ENCODE data around the gene PTGFRN. TPM values are rescaled to one million over a fixed set of nuclear protein-coding genes. Genes with fewer than 3 reads are reported as not detected.

The PTGFRN gene
- total and polyA plus RNA-seq, 9 donors: 22.9 to 106 (median 65.8) TPM

DNA sequence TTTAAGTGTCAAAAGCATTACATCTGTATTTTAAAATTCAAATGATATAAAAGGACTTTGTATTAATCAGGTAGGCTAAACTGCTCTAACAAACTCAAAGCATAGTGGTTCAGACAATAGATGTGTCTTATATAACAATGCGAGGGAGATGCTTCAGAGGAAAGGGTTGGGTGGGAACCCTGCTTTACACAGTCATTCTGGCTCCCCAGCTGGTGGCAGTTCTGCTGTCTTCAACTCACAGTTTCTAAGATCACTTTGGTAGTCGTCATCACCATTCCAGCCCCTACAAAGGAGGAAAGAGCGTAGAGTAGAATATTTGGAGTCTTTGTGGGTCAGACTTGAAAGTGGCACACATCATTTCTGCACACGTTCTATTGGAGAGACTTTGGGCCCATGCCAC is 4.2 kb downstream of the PTGFRN start:
- Histone ChIP-seq H3K36me3 (no peaks in the 10 kb centered on the region), H3K4me3 (no peak overlapping the region), H3K9me3 (no peaks in the 10 kb centered on the region), H3K4me1 (ENCODE audit: insufficient read depth) (peaks cover 18% of the 10 kb centered on the region), H3K27me3 (no peaks in the 10 kb centered on the region), H3K27ac (no peak overlapping the region)
- intact Hi-C loops (cut with DNase I): loop anchor here in 1 of 4 donors (10.0 kb wide), 1 partner anchor 539 kb away; the partner anchor contains the start of gene ATP1A1
- no peak for DNase-seq
- TF ChIP-seq CTCF (IDR thresholded peaks at IDR 0.05) (no peak), EP300 (IDR thresholded peaks at IDR 0.05) (no peak), POLR2A (IDR thresholded peaks at IDR 0.05) (no peak)
- WGBS, 3 donors: 91 to 97% (median 96%) methylated on average over 4 of the region's 4 CpGs

DNA sequence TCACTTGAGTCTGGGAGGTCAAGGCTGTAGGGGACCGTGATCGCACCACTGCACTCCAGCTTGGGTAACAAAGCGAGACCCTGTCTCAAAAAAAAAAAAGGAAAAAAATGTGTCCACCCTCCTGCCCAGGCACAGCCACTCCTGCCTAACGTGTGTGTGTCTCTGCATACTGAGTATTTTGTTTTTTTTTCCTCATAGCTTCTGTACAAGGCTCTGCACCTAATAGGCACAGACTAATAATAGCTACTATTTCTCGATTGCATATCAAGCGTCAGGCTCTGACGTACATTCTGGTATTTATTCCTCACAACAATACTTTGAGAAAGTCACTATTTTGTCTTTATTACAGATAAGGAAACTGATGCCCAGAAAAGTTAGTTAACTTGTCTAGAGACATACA is 5.0 kb downstream of the PTGFRN start:
- WGBS, 3 donors: 44 to 60% (median 59%) methylated on average over 7 of the region's 7 CpGs
- peak overlapping the region in 1 of 2 donors; percentile 45 for H3K27ac ChIP-seq
- TF ChIP-seq EP300 (IDR thresholded peaks at IDR 0.05): no peak
- peaks cover 18% of the 10 kb centered on the region for H3K4me1 ChIP-seq (ENCODE audit: insufficient read depth)
- H3K4me3 ChIP-seq: peak overlapping the region; percentile 23
- H3K27me3 ChIP-seq: no peaks in the 10 kb centered on the region
- H3K9me3 ChIP-seq: no peaks in the 10 kb centered on the region
- DNase-seq: no peak
- intact Hi-C loops (cut with DNase I): loop anchor here in 1 of 4 donors (10.0 kb wide), 1 partner anchor 540 kb away; the partner anchor contains the start of gene ATP1A1
- no peaks in the 10 kb centered on the region for H3K36me3 ChIP-seq

DNA sequence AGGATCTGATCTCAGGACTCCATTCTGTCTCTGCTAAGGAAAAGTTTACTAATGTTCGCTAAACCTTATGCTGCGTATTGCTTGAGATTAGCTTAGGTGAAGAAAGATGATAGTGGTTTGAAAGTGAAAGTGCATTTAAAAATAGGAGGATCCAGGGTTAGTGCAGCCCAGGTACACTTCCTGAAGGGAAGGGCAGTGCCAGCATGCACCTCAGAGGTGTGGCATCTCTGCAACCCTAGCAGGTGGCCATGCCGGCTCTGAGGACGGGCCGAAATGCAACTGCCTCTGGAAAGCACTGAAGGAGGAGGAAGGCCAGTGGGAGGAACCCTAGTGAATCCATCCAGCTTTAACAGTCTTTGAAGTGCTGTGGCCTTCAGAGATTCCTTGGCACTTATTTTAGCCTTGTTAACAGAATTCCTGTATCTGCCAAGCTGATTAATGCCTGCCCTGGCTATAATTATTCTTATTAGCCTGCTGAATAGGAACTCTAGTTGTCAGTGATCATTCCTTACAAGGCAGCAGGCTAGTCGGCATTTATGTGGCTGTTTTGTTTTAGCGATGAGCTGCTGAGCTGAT is 5.5 kb downstream of the PTGFRN start:
- TF ChIP-seq CTCF (IDR thresholded peaks at IDR 0.05): no peak
- no peak for TF ChIP-seq EP300 (IDR thresholded peaks at IDR 0.05)
- TF ChIP-seq POLR2A (IDR thresholded peaks at IDR 0.05): no peak
- Histone ChIP-seq H3K27me3 (no peaks in the 10 kb centered on the region), H3K4me3 (peak overlapping the region; percentile 23), H3K4me1 (ENCODE audit: insufficient read depth) (peaks cover 18% of the 10 kb centered on the region), H3K9me3 (no peaks in the 10 kb centered on the region), H3K27ac (peak overlapping the region in 1 of 2 donors; percentile 45), H3K36me3 (no peaks in the 10 kb centered on the region)
- 13 to 16% (median 15%) methylated on average over 7 of the region's 7 CpGs for WGBS, 3 donors
- peak; percentile 30 to 54 (median 46) for DNase-seq
- intact Hi-C loops (cut with DNase I): loop anchor here in 1 of 4 donors (10.0 kb wide), 1 partner anchor 540 kb away; the partner anchor contains the start of gene ATP1A1

GRCh38 chr1:116916002-116916401 is 6.3 kb downstream of the PTGFRN start:
- H3K4me1 ChIP-seq (ENCODE audit: insufficient read depth): peaks cover 18% of the 10 kb centered on the region
- no peak overlapping the region for H3K4me3 ChIP-seq
- no peaks in the 10 kb centered on the region for H3K27me3 ChIP-seq
- no peak for DNase-seq
- 42 to 58% (median 56%) methylated on average over 6 of the region's 6 CpGs for WGBS, 3 donors
- no peak overlapping the region for H3K27ac ChIP-seq
- H3K36me3 ChIP-seq: no peaks in the 10 kb centered on the region
- TF ChIP-seq EP300 (IDR thresholded peaks at IDR 0.05) (no peak), POLR2A (IDR thresholded peaks at IDR 0.05) (no peak), CTCF (IDR thresholded peaks at IDR 0.05) (no peak)
- no peaks in the 10 kb centered on the region for H3K9me3 ChIP-seq
- intact Hi-C loops (cut with DNase I): loop anchor here in 1 of 4 donors (10.0 kb wide), 1 partner anchor 541 kb away; the partner anchor contains the start of gene ATP1A1
